Omental fat pad (tissue), 4 donors: ENCODE measurements around the gene PRR23E. TPM values are rescaled to one million over a fixed set of nuclear protein-coding genes. Genes with fewer than 3 reads are reported as not detected.

ENCODE experiments used
- ATAC-seq: fragments of 150-250 bp; one replicate; pipeline ENCODE4 v1.9.1; 2016; ENCODE audit warnings: mild to moderate bottlenecking, moderate library complexity; ENCODE audit not compliant: low FRiP score
- DNase-seq: peaks from one replicate; pipeline ENCODE4 v3.0.0-alpha.2; 2019; ENCODE audit warnings: low spot score
- total RNA-seq, 4 donors: library from RNA; depleted of rRNA; stranded (reverse); fragments of >200 nt; gene quantifications; one replicate each; pipeline ENCODE4 v1.1.0, GENCODE V29; 2016
- TF ChIP-seq, protein P1 (sequence below), 3 donors: fragments of 450-650 bp; IDR thresholded peaks; one replicate each; pipeline ENCODE4 v1.5.1; 2016 to 2017; ENCODE audit warnings: antibody characterized with exemption in 3 of 3, mild to moderate bottlenecking in 3 of 3, moderate library complexity in 2 of 3

PRR23E gene
- total RNA-seq, 4 donors from 2014 or later = not detected

DNA sequence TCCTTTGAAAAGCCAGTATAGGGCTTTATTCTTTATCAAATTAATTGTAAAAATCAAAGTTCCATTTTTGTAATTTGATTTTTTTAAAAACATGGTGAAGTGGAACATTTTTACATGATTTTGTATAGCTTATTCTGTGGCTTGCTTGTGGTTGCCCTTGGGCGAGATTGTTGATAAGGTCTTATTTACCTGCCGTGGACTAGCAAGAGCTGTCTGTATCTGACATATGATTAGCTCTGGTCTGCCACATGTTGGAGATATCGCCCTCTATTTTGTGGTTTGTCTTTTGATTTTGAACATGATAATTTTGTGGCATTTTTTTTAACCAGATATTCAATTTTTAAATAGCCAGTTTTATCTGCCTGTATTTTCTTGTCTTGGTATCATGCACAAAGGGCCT, 844 bp downstream of the PRR23E start:
- TF ChIP-seq, protein P1, sequence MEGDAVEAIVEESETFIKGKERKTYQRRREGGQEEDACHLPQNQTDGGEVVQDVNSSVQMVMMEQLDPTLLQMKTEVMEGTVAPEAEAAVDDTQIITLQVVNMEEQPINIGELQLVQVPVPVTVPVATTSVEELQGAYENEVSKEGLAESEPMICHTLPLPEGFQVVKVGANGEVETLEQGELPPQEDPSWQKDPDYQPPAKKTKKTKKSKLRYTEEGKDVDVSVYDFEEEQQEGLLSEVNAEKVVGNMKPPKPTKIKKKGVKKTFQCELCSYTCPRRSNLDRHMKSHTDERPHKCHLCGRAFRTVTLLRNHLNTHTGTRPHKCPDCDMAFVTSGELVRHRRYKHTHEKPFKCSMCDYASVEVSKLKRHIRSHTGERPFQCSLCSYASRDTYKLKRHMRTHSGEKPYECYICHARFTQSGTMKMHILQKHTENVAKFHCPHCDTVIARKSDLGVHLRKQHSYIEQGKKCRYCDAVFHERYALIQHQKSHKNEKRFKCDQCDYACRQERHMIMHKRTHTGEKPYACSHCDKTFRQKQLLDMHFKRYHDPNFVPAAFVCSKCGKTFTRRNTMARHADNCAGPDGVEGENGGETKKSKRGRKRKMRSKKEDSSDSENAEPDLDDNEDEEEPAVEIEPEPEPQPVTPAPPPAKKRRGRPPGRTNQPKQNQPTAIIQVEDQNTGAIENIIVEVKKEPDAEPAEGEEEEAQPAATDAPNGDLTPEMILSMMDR (IDR thresholded peaks at IDR 0.05) = no peak
- no peak for DNase-seq
- ATAC-seq = no peak

DNA sequence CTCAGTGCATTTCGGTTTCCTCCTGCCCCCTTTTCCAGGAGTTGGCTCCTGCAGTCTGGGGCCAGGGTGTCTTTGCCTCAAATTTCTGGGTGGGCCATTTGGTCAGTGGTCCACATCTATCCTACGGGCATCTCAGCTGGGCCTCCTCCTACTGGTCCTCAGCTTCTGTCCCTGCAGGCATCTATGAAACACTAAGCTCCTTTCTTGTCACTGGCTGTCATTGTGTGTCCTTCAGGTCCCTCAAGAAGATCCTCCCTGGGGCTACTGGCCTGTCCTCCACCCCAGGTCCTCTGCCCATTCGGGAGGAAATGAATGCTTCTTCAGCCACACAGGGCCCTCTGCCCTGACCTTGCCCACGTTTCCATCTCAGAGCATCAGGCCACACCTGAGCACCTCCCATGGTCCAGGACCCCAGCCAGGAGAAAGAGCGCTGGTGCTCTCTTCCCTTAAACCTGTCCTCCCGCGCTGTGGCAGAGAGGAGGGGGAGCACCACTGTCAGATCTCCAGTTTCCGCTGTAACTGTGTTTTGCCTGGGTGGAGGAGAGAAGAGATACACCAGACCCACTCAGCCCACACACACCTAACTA, 1.8 kb downstream of the PRR23E start:
- ATAC-seq (no peak), DNase-seq (no peak)
- TF ChIP-seq, protein P1 (IDR thresholded peaks at IDR 0.05) = no peak

DNA sequence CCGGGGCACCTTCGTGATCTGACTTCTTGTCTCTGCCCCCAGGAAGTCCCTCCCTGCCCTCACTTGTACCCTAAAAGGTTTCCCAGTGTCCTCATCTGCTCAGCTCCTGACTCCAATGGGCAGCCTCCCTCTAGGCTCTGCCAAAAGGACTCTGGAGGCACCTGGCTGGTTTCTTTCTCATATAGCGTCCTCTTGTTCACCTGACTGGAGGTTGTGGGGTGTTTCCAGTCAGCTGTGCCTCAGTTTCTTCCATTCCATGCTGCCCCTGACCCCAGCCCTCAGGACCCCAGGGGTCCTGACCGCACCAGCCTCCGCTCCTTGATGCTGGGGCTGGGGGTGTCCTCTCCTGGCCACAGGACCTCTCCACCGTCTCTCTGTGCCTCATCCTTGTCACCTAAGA, 2.5 kb downstream of the PRR23E start:
- DNase-seq (no peak), ATAC-seq (no peak)
- TF ChIP-seq, protein P1 (IDR thresholded peaks at IDR 0.05) = no peak

DNA sequence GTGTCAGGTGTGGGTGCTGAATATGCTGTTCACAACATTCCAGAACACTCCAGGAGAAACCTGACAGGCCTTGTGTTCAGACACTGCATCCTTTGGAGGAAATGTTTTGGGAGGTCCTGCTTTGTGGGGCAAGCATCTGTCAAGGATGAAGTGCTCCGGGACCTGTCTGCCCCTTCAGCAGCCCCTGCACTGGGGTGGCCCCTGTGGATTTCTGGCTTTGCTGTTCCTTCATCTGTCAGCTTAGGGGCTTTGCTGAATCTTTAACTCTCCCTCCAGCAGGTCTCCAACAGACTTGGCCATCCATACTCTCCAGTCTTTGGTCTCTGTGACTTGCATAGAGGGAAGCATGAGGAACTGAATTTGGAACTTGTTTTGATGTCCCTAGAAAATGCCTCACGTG, 3.1 kb downstream of the PRR23E start:
- TF ChIP-seq, protein P1 (IDR thresholded peaks at IDR 0.05) = no peak
- DNase-seq = no peak
- no peak for ATAC-seq

DNA sequence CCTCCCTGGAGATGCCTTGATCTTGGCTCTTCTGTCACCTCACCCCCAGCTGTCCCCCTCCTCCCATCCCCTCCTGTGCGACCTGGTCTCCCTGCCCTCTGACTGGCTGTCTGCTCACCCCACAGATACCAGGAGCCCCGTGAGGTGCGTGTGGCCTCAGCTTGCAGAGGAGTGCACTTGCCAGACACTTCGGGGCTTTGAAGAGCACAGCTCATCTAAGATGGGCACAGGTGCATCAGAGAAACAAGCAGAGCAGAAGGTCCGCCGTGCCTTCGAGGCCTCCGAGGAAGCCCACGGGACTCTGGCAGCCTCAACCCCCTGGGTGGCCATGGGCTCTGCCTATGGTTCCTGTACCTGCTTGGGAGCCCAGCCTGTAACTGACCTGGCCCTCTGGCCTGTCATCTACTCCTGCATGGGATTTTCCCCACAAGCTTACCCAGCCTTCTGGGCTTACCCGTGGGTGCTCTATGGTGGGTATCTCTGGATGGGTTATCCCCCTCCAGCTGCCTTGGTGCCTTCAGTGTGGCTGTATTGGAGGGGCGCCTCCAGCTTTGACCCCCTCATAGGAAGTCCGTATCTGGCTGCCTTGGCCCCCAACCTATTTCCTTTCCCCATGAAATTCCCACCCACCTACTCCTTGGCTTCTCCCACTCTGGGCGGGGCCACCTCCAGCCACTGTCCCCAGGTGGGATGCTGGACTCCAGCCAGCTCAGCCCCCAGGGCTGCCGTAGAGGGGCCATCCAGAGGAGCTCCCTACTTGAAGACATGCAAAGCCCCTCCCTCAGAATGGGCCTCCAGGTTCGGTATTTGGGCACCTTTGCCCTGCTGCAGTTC, 3.8 kb downstream of the PRR23E start:
- DNase-seq (no peak), ATAC-seq (no peak)
- TF ChIP-seq, protein P1 (IDR thresholded peaks at IDR 0.05) = no peak

DNA sequence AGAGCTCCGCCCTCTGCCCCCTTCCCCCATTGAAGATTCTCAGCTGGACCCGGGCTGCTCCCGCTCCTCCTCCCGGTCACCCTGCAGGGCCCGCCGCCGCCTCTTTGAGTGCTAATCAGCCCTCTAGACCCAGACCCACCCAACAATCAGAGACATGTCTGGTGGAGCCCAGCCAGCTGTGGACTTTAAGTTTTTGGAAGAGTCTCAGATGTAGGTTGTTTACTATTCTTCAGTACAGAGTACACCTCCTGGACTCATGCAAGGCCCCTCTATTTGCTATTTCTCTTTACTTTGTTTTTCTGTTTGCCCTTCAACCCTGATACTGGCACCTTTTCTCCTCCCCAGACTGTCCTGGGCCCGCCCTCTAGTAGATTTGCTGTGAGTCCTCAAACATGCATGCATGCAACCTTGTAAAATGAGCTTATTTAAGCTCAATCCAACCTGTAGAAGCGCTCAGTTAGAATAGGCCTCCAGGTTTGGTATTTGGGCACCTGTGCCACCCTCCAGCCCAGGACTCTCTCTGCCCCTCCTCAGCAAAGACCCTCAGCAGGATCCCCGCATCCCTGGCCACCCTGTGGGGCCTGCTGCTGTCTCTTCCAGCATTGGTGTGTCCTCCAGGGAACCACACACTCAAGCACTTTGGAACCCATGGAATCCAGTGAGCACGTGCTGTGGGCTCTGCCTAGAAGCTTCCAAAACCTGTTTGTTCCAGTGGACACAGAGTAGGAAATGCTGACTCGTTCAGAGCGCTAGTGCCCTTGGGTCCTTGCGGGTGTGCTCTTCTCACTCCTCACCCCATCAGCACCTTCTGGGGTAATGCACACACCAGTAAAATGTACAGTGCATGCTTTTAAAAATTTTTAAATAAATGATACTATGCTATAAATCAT, 4.6 kb downstream of the PRR23E start:
- no peak for ATAC-seq
- no peak for DNase-seq
- TF ChIP-seq, protein P1 (IDR thresholded peaks at IDR 0.05) = no peak
